GM18858 (cell line): ENCODE results near the gene DMKN.

Experiments
- ATAC-seq: cut with Tn5 transposase; IDR thresholded peaks from one replicate; pipeline ENCODE4 v1.9.1; 2021; ENCODE audit not compliant: unreplicated experiment

DMKN gene

DNA sequence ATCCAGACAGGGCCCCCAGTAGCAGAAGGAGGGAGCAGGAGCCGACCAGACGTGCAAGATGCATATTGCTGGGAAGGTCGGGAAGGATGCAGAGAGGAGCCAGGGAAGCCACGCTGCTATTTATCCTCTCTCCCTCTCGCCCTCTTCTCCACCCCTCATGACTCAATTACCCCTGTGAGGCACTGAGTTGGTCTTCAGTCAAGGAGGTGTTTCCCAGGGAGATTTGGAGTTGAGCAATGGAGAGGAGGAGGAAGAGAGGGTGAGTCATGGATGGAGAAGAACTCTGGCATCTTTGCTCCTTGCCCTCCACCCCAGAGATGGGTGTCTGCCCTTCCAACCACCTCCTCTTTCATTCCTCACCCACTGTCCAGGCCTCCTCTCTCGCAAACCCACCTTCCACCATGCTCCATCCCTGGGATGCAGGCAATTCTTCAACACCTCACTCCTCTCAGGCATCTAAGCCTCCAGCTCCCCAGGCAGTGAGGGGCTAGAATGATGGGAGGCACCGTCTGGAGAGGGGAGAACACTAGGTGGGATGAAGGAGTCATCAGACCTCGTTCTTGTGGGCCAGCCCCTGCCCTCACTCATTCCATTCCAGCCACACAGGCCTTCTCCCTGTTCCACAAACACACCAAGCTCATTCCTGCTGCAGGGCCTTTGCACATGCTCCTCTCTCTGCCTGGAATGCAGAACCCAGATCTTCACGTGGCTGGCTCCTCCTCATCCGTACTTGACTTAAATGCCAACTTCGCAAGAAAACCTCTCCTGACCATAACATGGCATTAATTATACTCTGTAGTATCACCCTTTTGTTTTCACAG lies 15.0 kb upstream of the DMKN start, which contains the start of gene SBSN:
Gene SBSN, minus strand, starts transcription at position 94 of the 821 bp plus-strand sequence. Its CDS starts 30 bp downstream, at position 64.
- no peak for ATAC-seq

DNA sequence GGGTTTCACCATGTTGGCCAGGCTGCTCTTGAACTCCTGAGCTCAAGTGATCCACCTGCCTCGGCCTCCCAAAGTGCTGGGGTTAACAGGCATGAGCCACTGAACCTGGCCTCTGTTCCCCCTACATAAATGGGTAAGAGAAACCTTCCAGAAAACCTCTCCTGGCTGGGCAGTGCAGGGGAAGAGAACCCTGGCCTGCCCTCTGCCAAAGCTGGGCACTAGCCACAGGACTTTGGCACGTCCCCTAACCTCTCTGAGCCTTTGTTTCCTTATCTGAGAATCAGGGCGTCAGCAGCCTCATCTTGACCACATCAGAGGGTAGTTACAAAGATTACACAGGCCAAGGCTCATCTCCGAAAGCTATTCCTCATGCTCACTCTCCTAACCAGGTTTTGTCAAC lies 12.4 kb upstream of the DMKN start:
- ATAC-seq: no peak

DNA sequence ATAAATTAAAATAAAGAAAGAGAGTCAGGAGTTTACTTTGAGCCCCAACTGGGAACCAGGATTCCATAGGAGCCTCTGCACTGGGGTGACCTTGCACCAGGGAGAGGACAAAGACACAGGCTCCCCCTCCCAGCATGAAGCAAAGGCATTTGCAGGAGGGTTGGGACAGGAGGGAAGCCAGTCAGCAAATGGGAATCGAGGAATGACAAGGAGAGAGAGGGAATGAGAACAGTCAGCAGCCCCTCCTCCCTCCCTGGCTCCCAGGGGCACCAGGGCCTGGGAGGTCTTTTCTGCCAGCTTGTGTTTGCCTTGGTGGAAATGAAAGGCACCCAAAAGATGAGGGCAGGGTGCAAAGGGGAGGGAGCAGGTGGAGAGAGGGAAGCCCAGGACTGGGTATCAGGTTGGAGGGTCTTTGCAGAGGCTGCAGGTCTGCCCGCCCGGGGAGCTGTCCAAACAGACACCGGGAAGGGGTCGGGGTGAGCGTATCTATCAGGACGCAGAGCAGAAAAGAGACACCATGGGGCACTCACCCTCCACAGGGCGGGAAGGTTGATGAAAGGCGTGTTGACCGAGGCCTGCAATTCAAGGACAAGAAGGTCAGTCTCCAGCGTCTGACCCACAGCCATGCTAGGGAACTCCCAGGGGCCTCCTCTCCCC lies 10.9 kb upstream of the DMKN start:
- no peak for ATAC-seq

DNA sequence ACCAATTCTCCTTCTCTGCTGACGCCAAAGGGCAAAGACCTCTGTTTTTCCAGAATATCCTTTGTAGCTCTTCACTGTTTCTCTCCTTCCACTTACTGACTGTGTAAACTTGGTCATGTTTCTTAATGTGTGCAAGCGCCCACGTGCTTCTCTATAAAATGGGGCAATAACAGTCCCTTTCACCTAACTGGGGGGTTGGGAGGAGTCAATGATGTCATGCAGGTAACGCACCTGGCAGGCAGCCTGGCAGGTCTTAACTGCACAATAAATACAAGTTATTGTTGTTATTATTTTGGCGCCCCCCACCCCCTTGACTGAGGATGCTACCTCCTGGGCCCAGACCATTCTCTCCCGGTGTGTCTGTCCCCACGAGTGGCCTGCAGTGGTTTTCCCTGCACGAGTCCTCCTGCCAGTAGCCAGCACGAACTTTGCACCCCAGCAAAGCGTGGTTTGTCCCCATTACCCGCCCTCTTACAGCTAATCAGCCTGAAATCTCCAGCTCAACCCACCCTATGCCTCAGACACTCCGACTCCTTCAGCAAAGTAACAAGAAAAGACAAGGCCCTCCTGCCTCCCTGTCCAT lies 9.4 kb upstream of the DMKN start:
- ATAC-seq: no peak

DNA sequence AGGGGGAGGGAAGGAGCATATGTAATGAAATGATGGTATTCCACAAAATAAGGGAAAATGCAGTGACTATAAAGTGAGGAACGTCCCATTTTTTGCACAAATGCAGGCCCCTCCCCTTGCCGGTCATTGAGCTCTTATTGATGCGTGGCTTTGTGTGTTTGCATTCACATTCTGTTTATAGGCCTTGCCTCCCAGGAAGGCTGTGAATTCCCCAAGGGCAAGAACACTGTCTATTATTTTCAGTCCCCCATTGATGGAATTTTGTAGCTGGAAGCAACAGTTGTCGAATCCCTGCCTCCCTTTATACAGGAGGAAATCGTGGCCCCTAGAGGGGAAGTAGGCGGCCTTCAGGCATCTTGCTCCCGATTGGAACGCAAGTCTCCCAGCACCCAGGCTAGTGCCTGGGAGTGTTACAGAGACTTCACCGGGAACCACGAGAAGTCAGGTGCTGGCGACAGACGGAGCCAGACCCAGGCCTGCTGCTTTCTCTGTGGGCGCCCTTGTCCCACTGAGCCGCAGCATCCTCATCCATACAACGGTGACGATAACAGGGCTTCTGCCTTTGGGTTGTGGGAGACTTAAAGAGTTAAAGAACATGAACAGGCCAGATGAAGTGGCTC lies 7.8 kb upstream of the DMKN start:
- no peak for ATAC-seq

DNA sequence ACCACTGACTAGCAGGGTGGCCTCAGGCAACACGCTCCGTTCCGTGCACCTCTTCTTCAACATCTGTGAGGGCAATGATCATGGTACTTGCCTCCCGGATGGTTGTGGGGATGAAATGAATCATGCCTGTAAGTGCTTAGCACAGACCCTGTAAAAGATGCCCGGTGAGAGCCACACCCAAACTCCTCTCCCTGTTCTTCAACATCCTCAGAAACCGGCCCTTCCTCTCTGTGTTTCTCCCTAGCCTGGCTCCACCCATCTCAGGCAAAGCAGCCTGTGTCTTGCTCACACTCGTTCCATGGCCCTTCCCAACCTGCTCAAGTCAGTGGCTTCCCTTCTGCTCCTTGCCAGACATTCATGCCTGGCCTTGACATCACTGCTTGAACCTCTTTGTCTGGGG lies 5.8 kb upstream of the DMKN start:
- ATAC-seq: no peak

DNA sequence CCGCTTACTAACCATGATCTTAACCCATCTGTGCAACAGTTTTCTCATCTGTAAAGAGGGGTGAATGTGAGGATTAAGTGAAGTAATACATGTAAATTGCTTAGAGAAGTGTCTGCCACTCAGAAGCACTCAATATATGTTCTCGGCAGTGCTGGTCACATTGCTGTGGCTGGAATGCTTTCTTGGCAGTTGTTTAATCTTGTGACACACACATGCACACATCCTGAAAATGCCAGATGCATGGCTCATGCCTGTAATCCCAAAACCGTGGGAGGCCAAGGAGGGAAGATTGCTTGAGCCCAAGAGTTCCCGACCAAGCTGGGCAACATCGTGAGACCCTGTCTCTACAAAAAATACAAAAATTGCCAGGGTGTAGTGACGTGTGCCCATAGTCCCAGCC lies 4.9 kb upstream of the DMKN start:
- no peak for ATAC-seq

DNA sequence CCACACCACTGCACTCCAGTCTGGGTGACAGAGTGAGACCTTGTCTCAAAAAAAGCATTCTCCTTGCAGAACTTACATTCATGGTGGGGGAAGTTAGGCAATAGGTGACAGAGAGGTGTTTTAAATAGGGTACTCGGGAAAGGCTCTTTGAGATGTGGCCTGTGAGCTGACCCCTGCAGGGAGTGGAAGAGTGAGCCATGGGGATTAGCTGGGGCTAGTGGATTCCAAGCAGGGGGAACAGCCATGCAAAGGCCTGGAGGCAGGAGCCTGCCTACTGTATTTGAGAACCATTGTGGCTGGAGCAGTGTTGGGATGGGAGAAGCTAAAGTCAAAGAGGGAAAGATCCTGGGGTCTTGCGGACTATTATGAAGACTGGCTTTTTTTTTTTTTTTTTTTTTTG lies 3.9 kb upstream of the DMKN start:
- ATAC-seq: no peak

DNA sequence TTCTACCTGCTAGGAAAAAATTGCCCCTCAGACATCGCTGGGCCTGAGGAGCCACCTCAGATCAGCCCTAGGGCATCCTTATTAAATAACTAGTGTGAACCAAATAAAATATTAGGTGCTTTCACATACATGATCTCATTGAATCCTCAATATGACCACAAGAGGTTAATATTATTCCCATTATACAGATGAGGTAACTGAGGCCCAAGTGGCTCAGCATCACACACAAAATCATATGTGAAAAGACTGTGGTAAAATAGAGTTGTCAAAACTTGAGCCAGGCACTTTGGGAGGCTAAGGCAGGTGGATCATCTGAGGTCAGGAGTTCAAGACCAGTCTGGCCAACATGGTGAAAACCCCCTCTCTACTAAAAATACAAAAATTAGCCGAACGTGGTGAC lies 2.9 kb upstream of the DMKN start:
- ATAC-seq: no peak

DNA sequence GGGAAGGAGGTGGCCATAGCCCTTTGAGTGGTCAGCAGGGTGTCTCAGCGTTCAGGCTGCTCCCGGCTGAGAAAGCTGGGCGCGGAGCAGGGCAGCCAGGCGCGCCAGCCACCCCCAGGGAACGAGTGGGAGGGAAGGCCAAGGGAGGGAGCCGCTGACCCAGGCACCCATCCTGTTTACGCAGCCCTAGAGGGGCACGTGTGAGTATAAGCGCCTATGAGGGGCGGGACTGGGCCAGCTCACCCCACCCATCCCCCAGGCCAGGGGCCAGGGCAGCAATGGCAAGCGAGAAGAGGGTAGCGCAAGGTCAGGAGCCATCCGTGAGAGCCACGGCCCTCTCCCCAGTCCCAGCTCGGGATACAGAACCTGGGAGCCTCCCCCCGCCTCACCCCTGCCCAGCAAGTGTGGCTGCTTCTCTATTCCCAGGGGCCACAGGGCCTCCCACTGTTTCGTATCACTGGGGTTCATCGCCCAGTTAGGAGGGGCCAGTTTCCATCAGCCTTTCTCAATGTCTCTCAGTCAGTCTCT lies 897 bp upstream of the DMKN start:
- no peak for ATAC-seq

DNA sequence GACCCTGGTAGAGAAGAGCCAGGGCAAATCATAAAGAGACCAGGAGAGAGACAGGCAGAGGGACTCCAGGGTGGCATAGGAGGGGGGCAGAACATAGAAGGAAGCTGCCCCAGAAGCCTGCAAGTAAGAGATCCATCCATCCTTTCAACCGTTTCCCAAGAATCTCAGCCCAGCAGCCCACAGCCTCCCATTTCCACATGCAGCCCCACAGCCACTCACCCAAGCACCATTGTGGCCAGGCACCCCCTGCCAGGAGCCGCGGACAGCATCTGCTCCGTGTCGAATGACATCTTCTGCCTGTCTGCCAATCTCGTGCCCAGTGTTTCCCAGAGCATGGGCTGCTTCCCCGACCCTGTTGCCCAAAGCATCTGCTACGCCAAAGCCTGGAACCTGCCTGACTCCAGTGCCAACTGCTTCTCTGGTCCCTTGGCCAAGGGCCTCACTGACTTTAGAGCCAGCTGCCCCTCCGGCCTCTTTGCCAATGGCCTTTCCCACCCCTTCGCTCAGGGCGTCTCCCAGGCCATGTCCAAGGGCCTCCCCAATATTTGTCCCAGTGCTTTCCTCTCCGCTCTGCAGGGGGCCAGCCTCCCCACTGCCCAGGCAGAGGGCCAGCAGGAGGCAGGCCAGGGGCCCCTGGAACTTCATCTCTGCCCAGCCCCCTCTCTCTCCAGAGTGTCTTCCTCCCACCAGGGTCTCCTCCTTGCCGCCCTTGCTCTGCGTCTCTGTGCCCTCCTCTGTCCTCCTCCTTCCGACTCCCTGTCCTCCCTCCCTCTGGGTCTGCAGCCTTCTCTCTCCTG lies 420 bp downstream of the DMKN start:
- no peak for ATAC-seq

DNA sequence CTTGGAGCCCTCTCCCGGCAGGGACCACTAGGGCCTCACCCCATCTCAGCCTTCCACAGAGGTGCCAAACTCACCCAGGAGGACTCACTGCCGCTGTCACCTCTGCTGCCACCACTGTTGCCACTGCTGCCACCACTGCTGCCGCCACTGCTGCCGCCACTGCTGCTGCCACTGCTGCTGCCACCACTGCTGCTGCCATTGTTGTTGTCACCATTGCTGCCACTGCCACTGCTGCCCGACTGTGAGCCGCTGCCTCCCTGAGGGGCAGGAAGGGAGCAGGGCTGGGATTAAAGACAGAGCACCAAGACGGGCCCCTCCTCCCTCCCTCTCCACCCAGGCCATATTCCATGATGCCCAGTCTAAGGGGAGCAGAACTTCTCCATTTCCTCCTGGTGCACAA lies 2.1 kb downstream of the DMKN start:
- no peak for ATAC-seq

DNA sequence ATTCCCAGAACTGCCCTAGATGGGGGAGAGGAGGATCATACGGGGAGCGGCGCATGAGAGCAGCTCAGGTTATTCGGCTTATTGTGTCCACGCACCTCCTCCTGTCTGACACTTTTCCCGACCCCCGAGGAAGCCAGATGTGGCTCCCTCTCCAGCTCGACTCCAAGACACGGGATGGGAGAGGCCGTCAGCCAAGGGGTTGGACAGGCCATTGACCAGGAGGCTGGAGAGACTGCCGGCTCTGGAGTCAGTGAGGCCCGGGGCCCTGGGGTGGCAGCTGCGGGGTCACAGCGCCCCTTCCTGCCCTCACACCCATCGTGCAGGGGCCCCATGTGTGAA lies 2.9 kb downstream of the DMKN start:
- ATAC-seq: no peak

DNA sequence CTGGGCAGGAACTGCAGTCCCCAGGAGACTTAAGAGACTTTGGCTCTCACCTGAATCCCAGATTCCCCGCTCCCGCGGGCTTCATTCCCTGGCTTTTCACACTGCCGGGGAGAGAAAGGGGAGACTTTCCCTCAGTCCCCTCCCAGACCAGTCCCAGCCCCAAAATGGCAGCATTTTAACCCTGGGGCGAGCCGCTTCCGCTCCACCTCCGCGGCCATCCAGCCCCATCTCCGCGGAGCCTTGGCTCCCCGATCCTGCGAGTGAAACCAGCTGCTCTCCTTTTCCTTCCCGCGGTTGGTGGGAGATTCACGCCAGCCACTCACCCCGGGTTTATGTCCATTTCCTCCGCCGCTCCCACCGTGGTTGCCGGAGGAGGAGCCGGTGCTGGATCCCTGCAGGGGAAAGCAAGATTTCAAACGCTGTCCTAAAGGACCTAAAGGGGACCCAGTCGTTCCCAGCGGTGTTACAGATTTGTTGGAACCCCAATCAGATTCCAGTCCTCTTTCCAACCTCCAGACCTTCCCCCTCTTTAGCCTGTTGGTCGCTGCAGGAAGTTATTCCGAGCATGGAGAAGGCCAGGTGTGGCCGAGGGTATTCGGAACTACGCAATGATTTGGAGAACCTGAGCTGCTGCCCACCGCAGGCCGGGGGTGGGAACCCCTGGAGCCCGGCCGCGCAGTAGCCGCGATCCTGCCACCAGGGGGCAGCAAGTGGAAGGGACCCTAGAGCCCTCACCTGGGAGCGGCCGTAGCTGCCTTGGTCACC lies 3.4 kb downstream of the DMKN start:
- no peak for ATAC-seq

DNA sequence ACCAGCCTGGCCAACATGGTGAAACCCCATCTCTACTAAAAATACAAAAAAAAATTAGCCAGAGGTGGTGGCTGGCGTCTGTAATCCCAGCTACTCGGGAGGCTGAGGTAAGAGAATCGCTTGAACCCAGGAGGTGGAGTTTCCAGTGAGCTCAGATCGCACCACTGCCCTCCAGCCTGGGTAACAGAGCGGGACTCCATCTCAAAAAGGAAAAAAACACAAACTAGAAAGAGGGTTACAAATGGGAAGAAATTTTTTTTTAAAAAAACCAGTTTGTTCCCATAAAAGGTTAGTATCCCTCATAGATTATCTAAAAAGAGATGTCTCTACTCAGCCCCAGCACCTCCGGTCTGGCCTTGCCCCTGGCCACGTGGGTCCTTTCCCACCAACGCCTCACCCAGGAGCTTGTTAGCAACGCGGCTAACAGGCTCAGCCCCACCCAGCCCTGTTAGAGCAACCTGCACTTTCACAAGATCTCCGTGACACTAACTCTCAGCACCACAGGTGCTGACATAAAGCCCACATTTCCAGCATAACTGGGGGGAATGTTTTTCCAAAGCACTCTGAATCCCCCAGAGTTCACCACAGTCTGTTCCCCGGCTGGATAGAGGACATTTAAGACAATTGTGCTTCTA lies 4.3 kb downstream of the DMKN start:
- ATAC-seq: no peak

DNA sequence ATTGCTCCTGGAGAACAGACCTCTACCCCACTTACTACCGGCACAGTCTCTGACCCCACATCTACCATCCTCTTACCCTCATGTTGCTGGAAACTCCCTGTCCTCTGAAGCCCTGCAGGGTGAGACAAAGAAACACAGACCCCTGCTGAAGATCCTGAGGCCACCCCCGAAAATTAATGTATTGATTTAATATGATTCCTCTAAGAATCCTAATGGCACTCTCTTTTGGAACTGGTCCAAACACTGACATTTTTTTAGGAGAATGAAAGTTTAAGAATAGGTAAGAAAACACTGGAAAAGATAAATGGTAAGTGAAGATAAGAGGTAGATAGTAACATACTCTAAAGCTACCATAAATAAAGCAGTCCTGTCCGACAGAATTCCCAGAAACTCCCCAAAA lies 5.3 kb downstream of the DMKN start:
- ATAC-seq: no peak

DNA sequence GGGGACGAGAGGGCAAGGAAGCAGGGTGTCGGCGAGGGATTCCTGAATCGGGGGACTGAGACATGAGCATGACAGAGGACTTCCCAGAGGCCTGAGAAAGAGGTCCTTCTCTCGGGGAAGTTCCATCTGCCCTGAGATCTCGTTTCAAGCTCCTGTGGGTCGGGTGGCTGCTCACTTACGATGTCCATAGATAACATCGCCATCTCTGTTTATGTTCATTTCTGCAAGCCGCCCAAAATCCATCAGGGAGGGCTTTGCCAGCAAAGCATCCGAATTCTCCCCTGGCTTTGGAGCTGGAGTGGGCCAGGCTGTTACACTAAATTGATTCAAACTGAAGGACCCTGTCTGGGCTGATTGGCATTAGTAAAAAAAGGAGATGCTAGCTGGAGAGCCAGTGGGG lies 5.9 kb downstream of the DMKN start:
- ATAC-seq: no peak

DNA sequence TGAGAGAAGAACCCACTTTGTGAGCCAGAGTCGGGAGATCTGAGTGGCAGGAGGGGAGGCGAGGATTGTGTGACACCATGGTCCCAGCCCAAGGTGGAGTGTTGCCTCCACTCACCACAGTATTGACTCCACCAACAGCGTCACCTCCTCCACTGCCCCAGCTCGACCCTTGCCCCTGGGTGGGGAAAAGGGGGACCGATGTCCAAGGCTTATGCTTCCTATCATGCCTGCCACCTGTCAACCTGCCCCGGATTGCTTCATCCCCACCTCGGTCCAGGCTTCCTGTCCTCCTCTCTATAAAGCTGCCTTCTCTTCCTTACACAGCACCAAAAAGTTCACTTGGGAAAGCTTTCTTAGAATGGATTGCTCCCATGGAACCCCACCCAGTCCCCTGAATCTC lies 7.4 kb downstream of the DMKN start:
- no peak for ATAC-seq

DNA sequence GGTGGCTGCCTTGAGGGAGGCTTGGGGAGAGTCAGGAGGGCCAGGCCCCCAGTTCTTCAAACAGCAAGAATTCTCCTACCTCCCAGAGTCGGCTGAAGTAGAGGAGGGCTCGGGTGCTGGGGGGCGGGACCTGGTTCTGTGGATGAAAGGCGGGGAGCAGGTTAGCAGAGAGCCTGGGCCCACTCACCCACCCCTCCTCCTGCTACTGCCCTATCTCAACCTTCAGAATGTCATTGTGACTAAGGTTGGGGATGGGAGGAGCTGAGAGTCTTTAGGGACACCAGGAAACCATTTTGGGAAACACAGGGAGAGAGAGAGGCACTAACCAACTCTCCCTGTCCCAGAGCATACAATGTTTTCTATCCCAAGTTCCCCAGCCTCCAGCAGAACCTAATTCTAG lies 10.7 kb downstream of the DMKN start:
- ATAC-seq: no peak

DNA sequence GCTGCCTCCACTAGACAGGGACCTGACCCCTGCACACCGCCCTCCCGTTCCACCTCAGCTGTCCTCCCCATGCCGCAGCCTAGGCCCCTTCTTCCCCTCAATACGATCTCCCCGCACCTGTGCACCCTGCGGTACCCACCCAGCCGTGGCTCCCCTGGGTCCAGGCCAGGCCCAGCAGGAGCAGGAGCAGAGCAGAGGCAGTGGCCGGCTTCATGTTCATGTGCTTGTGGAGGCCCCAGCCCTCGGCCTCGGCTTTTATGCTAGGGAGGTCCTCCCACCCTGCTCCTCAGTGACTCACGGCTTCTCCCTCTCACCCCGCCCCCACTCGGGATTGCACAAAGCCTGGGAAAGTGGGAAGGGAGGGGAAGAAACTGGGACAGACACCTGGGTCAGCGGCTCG lies 11.8 kb downstream of the DMKN start:
- no peak for ATAC-seq
